ENCODE results near the gene SEMA6B. TPM values are rescaled to one million over a fixed set of nuclear protein-coding genes. Genes with fewer than 3 reads are reported as not detected.

SEMA6B gene
- total and polyA plus RNA-seq, 10 donors, result 5.5 to 85.0 (median 46.5) TPM

DNA sequence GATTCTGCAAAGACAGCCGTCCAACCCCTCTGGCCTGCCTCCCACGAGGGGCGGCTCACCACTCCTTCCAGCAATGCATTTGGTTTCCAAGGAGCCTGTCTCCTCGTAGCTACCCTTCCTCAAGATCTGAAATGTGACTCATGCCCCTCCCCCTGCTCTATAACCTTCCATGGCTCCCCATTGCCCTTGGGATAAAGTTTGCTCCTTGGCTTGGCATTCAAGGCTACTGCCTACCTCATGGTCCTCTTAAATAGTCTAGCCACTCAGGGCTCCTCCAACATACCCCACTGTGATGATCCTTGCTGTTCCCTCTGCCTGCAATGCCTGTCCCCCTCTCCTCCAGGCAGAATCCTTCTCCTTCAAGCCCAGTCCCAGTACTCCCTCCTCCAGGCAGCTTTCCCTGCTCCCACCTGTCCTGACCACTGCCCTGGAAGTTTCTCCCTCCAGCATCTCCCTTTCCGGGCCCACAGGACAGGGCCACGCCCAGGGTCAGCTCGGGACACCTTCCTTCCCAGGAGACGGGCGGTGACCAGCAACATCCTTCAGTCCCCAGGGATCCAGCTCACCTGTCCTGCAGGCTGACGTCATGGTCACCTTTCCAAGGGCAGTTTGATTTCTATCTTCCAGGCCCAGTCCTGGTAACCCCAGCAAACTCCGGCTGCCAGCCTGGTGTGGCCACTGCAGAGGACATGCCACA lies 19.2 kb upstream of the SEMA6B start:
- Histone ChIP-seq H3K4me1 (peaks cover 7 to 64% (median 39%) of the 10 kb centered on the region in 6 donors), H3K36me3 (no peaks in the 10 kb centered on the region), H3K4me3 (no peak overlapping the region), H3K9me3 (no peaks in the 10 kb centered on the region), H3K27ac (peak overlapping the region in 1 of 8 donors; percentile 24), H3K27me3 (replicated peaks in 1 of 7) (peaks cover 2 to 99% (median 48%) of the 10 kb centered on the region in 7 donors)
- no peak for TF ChIP-seq POLR2A (IDR thresholded peaks at IDR 0.05)
- no peak for TF ChIP-seq POLR2AphosphoS5 (IDR thresholded peaks at IDR 0.05)
- TF ChIP-seq, protein P1, sequence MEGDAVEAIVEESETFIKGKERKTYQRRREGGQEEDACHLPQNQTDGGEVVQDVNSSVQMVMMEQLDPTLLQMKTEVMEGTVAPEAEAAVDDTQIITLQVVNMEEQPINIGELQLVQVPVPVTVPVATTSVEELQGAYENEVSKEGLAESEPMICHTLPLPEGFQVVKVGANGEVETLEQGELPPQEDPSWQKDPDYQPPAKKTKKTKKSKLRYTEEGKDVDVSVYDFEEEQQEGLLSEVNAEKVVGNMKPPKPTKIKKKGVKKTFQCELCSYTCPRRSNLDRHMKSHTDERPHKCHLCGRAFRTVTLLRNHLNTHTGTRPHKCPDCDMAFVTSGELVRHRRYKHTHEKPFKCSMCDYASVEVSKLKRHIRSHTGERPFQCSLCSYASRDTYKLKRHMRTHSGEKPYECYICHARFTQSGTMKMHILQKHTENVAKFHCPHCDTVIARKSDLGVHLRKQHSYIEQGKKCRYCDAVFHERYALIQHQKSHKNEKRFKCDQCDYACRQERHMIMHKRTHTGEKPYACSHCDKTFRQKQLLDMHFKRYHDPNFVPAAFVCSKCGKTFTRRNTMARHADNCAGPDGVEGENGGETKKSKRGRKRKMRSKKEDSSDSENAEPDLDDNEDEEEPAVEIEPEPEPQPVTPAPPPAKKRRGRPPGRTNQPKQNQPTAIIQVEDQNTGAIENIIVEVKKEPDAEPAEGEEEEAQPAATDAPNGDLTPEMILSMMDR (IDR thresholded peaks at IDR 0.05 in 8 of 11, conservative IDR thresholded peaks at IDR 0.05 in 3 of 11), result no peak
- 60 to 72% (median 71%) methylated on average over 11 of the region's 11 CpGs for WGBS, 5 donors
- intact Hi-C loops (cut with DNase I; ENCODE audit: low total_unique reads), result no loop called here
- no peak for DNase-seq

DNA sequence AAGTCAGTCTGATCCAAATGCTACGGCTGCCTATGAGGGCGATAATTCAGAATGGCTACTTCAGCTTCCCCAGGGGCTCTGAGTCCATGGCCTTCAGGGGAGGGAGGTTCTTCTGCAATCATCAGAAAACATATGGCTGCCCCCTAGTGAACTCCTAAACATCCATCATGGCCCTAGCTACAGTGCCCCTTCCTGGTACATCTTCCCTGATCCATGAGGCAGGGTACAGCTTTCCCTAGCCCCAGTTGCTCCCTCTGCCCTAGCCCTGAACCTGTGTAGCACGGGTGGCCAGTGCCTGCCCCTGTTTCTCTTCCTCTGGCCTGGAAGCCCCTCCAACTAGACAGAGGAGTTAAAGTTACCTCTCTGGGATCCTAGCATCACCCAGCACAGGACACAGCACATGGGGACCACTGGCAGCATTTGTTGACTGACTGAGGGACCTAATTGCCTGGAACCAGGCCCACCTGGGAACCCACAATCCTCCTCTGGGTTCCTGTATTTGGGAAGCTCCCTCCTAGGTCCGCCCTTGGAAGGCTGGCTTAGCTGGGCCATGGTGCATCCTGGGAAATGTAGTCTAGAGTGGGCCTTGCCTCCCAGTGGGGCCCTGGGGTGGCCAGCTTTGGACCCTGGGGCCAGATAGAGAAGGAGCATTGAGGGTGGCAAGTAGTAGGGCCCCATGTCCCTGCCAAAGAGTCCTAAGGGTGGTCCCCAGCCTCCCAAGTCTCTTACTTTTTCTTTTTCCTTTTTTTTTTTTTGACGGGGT lies 17.7 kb upstream of the SEMA6B start:
- WGBS, 5 donors, result 71 to 86% (median 81%) methylated on average over 4 to 5 of the region's 5 CpGs
- Histone ChIP-seq H3K27ac (no peak overlapping the region), H3K4me1 (peaks cover 0 to 50% (median 25%) of the 10 kb centered on the region in 6 donors), H3K36me3 (no peaks in the 10 kb centered on the region), H3K4me3 (no peak overlapping the region), H3K9me3 (no peaks in the 10 kb centered on the region), H3K27me3 (replicated peaks in 1 of 7) (peaks cover 2 to 91% (median 39%) of the 10 kb centered on the region in 7 donors)
- TF ChIP-seq POLR2A (IDR thresholded peaks at IDR 0.05) (no peak), POLR2AphosphoS5 (IDR thresholded peaks at IDR 0.05) (no peak)
- TF ChIP-seq, protein P1 (IDR thresholded peaks at IDR 0.05 in 8 of 11, conservative IDR thresholded peaks at IDR 0.05 in 3 of 11), result no peak
- DNase-seq, result no peak
- intact Hi-C loops (cut with DNase I; ENCODE audit: low total_unique reads), result no loop called here

DNA sequence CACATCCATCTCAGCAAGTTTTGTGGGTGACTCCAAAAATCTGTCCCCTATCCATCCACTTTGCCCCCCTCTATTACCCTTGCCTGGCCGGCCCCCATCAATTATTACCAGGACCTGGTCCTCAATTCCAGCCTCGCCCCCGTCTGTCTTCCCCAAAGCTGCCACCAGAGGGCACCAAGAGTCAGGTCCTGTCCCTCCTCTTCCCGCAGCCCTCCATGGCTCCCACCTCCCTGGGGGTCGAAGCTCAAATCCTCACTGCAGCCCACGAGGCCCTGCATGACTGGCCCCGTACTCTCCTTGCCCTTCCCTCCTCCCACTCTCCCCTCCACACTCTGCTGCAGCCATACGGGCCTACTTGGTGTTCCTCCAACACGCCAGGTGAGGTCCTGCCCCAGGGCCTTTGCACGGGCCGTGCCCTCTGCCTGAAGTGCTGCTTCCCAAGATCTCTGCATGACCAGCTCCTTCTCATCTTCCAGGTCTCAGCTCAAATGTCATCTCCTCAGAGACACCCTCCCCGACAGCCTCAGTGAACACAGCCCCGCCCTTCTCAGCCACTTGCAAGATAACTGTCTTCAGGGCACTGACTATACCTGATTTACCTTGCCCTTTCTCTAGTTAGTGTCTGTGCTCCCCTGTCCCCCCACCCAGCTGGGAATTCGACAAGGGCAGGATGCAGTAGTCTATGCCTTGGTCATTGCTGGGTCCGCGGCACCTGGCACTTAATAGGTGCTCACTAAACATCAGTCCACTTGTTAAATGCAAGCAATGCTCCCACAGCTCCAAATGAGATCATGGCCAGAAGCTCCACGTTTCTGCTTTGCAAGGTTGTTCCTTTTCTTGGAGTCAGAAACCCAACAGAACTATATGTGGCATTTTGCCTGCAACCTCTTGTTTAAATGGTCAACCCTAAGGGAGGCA lies 16.8 kb upstream of the SEMA6B start:
- Histone ChIP-seq H3K27me3 (replicated peaks in 1 of 7) (peaks cover 2 to 83% (median 34%) of the 10 kb centered on the region in 7 donors), H3K4me1 (peaks cover 0 to 44% (median 21%) of the 10 kb centered on the region in 6 donors), H3K36me3 (no peaks in the 10 kb centered on the region), H3K27ac (peak overlapping the region in 5 of 8 donors; percentile 49 to 72 (median 55)), H3K4me3 (no peak overlapping the region), H3K9me3 (no peaks in the 10 kb centered on the region)
- 54 to 60% (median 56%) methylated on average over 17 of the region's 17 CpGs for WGBS, 5 donors
- intact Hi-C loops (cut with DNase I; ENCODE audit: low total_unique reads), result no loop called here
- no peak for TF ChIP-seq POLR2A (IDR thresholded peaks at IDR 0.05)
- peak in 1 of 3 donors; percentile 24 for TF ChIP-seq POLR2AphosphoS5 (IDR thresholded peaks at IDR 0.05)
- TF ChIP-seq, protein P1 (IDR thresholded peaks at IDR 0.05 in 8 of 11, conservative IDR thresholded peaks at IDR 0.05 in 3 of 11), result peak; percentile 61 to 89 (median 84)
- peak; percentile 90 for DNase-seq

Data from spleen (tissue), 11 donors.